Measurements from ENCODE around the gene SLC6A13.

GRCh38 chr12:273382-273781 lies 10.7 kb upstream of the SLC6A13 start:
- TF ChIP-seq CTCF (IDR thresholded peaks at IDR 0.05; ENCODE audit: extremely low read depth in 1 of 2, insufficient read depth in 1 of 2, low read depth in 1 of 2, low read length in 2 of 2) (no peak), EZH2 (IDR thresholded peaks at IDR 0.05; ENCODE audit: borderline replicate concordance, low read depth, low read length, severe bottlenecking) (no peak), POLR2A (IDR thresholded peaks at IDR 0.05; ENCODE audit: low read depth, low read length) (no peak), FOS (IDR thresholded peaks at IDR 0.05; ENCODE audit: borderline replicate concordance, insufficient read depth, low read length) (no peak)

All from endothelial cell of umbilical vein (primary cell).